Measurements from ENCODE around the gene KDM4B.

DNA sequence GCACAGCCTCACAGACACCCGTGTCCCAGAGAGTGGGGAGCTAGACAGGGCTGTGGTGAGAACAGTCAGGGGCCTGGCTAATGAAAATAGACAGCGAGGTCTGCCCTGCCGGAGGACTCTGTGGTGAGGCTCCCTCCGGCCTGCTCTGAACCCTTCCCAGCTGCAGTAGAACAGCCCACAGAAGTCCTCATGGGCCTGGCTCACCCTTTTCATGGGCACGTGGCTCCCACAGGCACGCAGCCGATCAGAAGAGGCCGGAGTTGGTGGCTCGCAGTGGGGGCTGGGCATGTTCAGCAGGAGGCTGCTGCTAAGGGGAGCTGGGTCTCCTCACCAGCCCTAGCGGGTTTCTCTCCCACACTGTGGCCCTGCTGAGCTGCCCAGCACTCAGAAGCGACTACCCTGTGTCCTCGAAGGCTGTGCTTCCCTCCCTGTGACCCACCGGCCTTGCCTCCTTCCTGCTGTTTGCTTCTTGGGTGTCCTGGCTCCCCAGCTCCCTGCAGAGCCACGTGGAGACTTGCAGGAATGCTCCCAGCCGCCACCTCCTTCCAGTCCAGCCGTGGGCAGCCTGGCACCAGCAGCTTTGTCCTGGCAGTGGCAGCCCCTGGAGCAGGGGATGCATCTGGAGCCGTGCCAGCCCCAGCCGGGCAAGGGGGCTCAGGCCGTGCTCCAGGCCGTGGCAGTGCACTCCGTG, 138.7 kb downstream of the KDM4B start:
- no peak for TF ChIP-seq CTCF (IDR thresholded peaks at IDR 0.05)
- TF ChIP-seq EZH2 (IDR thresholded peaks at IDR 0.05; ENCODE audit: borderline replicate concordance, insufficient read depth, low read depth, low read length, poor library complexity, severe bottlenecking) = no peak

Data from B cell (primary cell).